Measurements from ENCODE around the gene EIF3F.

Gene EIF3F

DNA sequence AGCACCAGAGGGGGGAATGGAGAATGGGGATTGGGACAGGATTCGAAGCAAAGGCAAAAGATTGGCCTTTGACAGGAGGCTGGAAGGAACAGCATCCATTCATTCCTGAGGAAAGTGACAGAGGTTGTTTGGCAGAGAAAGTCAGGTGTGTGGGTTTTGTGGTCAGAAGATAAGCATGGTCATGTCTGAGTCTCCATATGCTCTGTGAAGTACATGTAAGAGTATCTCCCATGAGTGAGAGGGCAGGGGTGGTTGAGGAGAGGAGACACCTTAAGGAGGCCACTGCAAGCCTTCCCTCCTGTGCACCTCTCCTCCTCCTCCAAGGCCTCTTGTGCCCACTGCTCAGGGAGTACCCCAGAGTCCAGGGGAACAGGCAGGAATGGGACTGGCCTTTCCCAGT, 20.0 kb upstream of the EIF3F start:
- TF ChIP-seq SIN3A (IDR thresholded peaks at IDR 0.05; ENCODE audit: borderline replicate concordance, insufficient read depth, low read length) (no peak), FOXP2 (optimal IDR thresholded peaks at IDR 0.05; ENCODE audit: borderline replicate concordance, extremely low read depth, extremely low read length, insufficient read depth) (no peak), POLR2AphosphoS5 (IDR thresholded peaks at IDR 0.05; ENCODE audit: low read depth, low read length) (no peak), TAF1 (IDR thresholded peaks at IDR 0.05; ENCODE audit: borderline replicate concordance, insufficient read depth, low read length) (no peak)
- TF ChIP-seq, protein P1, sequence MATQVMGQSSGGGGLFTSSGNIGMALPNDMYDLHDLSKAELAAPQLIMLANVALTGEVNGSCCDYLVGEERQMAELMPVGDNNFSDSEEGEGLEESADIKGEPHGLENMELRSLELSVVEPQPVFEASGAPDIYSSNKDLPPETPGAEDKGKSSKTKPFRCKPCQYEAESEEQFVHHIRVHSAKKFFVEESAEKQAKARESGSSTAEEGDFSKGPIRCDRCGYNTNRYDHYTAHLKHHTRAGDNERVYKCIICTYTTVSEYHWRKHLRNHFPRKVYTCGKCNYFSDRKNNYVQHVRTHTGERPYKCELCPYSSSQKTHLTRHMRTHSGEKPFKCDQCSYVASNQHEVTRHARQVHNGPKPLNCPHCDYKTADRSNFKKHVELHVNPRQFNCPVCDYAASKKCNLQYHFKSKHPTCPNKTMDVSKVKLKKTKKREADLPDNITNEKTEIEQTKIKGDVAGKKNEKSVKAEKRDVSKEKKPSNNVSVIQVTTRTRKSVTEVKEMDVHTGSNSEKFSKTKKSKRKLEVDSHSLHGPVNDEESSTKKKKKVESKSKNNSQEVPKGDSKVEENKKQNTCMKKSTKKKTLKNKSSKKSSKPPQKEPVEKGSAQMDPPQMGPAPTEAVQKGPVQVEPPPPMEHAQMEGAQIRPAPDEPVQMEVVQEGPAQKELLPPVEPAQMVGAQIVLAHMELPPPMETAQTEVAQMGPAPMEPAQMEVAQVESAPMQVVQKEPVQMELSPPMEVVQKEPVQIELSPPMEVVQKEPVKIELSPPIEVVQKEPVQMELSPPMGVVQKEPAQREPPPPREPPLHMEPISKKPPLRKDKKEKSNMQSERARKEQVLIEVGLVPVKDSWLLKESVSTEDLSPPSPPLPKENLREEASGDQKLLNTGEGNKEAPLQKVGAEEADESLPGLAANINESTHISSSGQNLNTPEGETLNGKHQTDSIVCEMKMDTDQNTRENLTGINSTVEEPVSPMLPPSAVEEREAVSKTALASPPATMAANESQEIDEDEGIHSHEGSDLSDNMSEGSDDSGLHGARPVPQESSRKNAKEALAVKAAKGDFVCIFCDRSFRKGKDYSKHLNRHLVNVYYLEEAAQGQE (IDR thresholded peaks at IDR 0.05; ENCODE audit: insufficient read depth in 1 of 2, low read depth in 2 of 2, low read length in 2 of 2) = no peak

DNA sequence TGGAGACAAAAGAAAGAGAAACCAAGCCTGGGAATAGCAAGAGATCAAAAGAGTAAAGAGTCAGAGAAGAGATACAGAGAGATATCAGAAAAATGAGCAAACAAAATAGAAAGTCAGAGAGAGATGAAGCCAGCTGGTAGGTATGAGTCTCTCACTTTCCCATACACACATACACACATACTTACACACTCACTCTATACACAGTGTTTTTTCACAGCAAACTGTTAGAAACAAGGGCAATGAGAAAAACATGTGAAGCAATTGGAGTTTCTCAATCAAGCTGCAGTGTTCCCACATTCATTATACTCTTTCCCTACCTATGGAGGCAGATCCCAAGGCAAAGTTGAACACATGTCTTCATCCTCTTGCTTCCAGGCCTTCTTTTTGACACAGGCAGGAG, 19.3 kb upstream of the EIF3F start:
- TF ChIP-seq FOXP2 (optimal IDR thresholded peaks at IDR 0.05; ENCODE audit: borderline replicate concordance, extremely low read depth, extremely low read length, insufficient read depth) = no peak
- TF ChIP-seq TAF1 (IDR thresholded peaks at IDR 0.05; ENCODE audit: borderline replicate concordance, insufficient read depth, low read length) = no peak
- TF ChIP-seq POLR2AphosphoS5 (IDR thresholded peaks at IDR 0.05; ENCODE audit: low read depth, low read length) = no peak
- TF ChIP-seq, protein P1 (IDR thresholded peaks at IDR 0.05; ENCODE audit: insufficient read depth in 1 of 2, low read depth in 2 of 2, low read length in 2 of 2) = no peak
- TF ChIP-seq SIN3A (IDR thresholded peaks at IDR 0.05; ENCODE audit: borderline replicate concordance, insufficient read depth, low read length) = no peak

DNA sequence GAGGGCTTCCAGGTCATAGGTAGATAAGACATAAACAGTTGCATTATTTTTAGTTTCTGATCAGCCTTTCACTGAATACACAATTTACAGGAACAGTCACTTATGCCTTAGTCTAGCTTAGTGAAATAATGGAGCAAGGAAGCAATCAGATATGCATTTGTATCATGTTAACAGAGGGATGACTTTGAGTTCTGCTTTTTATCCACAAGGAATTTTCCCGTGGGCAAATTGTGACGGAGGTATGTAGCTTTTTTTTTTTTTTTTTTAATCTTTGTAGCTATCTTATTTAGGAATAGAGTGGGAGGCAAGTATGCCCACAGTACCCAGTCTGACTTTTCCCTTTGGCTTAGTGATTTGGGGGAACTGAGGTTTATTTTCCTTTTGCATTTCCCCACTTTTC, 18.5 kb upstream of the EIF3F start:
- TF ChIP-seq, protein P1 (IDR thresholded peaks at IDR 0.05; ENCODE audit: insufficient read depth in 1 of 2, low read depth in 2 of 2, low read length in 2 of 2) = no peak
- TF ChIP-seq POLR2AphosphoS5 (IDR thresholded peaks at IDR 0.05; ENCODE audit: low read depth, low read length) (no peak), SIN3A (IDR thresholded peaks at IDR 0.05; ENCODE audit: borderline replicate concordance, insufficient read depth, low read length) (no peak), TAF1 (IDR thresholded peaks at IDR 0.05; ENCODE audit: borderline replicate concordance, insufficient read depth, low read length) (no peak), FOXP2 (optimal IDR thresholded peaks at IDR 0.05; ENCODE audit: borderline replicate concordance, extremely low read depth, extremely low read length, insufficient read depth) (no peak)

DNA sequence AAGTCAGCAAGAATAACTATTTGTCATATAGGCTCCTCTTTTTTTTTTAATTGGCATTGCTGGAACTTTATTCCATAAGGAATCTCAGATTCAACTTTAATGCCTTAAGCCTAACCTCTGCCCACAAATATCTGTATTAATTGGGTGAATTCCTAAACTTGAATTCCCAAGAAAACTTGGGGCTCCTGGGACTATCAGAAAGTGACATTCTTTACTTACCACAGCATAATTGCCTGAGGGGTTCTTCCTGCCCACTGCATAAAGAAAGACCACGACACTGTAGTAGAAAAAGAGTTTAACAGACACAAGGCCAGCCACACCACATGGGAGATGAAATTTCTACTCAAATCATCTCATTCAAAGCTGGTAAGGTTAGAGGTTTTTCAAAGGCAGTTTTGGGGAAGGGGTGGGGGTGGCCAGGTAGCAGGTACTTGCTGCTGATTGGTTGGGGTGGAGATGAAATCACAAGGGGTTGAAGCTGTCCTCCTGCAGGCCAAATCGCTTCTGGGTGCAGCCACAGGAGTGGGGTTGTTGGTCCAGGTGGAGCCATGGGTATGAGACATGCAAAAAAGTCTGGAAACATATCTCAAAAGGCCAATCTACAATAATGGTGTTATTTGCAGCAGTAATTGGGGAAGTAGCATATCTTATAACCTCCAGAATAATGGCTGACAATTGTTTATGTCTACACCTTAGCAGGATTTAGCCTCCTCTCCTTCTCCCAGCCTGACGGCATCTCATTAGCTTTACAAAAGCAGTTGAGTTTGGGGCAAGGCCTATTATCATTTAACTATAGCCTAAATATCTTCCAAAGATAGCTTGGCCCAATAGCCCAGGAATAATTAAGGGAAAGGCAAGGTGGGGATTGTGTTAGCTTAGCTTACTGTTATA, 17.1 kb upstream of the EIF3F start:
- TF ChIP-seq, protein P1 (IDR thresholded peaks at IDR 0.05; ENCODE audit: insufficient read depth in 1 of 2, low read depth in 2 of 2, low read length in 2 of 2) = no peak
- TF ChIP-seq TAF1 (IDR thresholded peaks at IDR 0.05; ENCODE audit: borderline replicate concordance, insufficient read depth, low read length) (no peak), POLR2AphosphoS5 (IDR thresholded peaks at IDR 0.05; ENCODE audit: low read depth, low read length) (no peak), SIN3A (IDR thresholded peaks at IDR 0.05; ENCODE audit: borderline replicate concordance, insufficient read depth, low read length) (no peak), FOXP2 (optimal IDR thresholded peaks at IDR 0.05; ENCODE audit: borderline replicate concordance, extremely low read depth, extremely low read length, insufficient read depth) (no peak)

All from PFSK-1 (cell line).